Fibroblast of mammary gland (primary cell): ENCODE measurements around the gene MAP3K5.

Experiments used
- DNase-seq: peaks from one replicate; pipeline ENCODE4 v3.0.0-alpha.2; 2010; ENCODE audit warnings: low read depth
- H3K4me3 ChIP-seq: 2 replicates; pipeline ENCODE4 v1.5.1; 2011; ENCODE audit warnings: low read depth, mild to moderate bottlenecking, low read length, moderate library complexity; ENCODE audit not compliant: control insufficient read depth
- TF ChIP-seq, protein P1 (sequence below): conservative IDR thresholded peaks from 2 replicates; pipeline ENCODE4 v1.5.1; 2011; ENCODE audit warnings: low read depth, low read length, inconsistent platforms; ENCODE audit not compliant: control insufficient read depth, insufficient read depth

Gene MAP3K5

DNA sequence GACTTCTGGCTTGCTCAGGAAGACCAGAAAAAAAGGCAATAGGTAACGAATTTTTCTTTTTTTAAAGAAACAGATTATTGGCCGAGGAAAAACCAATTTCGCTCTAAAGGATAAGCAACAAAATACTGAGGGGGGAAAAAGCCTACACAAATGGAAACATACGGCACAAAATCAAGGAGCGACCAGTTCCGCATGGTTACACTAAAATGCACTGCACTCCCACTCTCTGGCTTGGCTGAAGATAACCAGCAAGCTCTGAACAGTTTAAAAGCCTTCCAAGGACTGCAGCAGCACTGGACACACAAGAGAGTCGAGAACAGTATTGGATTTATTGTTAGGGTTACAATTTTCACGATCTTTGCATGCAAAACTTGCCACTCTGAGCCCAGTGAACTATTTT, 241.2 kb downstream of the MAP3K5 start:
- DNase-seq, result no peak
- no peak overlapping the region for H3K4me3 ChIP-seq
- TF ChIP-seq, protein P1, sequence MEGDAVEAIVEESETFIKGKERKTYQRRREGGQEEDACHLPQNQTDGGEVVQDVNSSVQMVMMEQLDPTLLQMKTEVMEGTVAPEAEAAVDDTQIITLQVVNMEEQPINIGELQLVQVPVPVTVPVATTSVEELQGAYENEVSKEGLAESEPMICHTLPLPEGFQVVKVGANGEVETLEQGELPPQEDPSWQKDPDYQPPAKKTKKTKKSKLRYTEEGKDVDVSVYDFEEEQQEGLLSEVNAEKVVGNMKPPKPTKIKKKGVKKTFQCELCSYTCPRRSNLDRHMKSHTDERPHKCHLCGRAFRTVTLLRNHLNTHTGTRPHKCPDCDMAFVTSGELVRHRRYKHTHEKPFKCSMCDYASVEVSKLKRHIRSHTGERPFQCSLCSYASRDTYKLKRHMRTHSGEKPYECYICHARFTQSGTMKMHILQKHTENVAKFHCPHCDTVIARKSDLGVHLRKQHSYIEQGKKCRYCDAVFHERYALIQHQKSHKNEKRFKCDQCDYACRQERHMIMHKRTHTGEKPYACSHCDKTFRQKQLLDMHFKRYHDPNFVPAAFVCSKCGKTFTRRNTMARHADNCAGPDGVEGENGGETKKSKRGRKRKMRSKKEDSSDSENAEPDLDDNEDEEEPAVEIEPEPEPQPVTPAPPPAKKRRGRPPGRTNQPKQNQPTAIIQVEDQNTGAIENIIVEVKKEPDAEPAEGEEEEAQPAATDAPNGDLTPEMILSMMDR, result no peak

DNA sequence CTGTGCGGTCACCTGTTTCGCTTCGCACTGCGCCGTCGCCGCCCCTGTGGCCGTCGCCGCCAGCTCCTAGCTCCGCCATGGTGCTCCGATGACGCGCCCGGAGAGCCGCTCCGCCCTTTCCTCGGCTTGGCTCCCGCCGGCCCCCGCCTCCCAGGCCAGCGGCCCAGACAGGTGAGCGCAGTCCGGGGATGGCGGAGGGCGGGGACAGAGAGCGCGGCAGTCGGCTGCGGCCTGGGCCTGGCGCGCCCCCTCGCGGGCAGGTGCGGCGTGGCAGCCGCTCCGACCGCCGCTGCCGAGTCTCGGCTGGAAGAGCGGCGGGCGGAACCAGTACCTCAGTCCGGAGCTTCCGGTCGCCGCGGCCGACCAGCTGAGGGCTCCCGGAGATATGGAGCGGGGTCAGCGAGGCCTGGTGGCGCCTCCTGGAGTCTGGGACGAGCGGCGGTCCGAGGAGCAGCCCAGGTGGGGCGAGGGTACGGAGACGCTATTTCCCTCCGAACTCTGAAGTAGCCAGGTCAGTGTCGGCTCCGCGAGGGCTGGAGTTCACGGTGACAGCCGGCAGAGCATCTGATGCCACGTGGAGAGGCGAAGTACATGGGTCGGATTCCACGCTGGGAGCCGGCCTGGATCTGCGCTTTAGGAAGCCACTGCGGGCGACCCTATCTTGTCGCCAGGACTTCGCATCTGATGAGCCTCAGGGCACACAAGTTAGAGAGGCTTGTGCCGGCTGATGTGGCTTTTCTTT, 241.8 kb downstream of the MAP3K5 start, which contains the start of gene MAP7:
Gene MAP7 (minus strand): TSS at position 93 of the 742 bp plus-strand sequence. CDS start 14 bp downstream, at position 79.
- TF ChIP-seq, protein P1, result peak; percentile 25
- peak within 1 kb of the TSS; percentile 45 for H3K4me3 ChIP-seq
- DNase-seq, result no peak

DNA sequence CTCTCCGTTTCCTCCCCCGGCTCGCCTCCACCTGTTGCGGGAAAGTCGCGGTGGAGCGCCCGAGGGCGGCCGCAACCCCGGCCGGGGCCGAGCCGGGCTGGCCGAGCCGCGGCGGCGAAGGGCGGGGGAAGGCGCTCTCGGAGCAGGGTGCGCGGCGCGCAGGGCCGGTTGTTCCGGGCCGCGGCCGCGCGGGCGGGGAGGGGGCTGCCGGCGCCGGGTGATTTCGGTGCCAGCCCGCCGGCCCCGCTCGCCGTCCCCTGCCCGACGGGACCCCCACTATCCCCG, 242.3 kb downstream of the MAP3K5 start:
- TF ChIP-seq, protein P1, result no peak
- no peak for DNase-seq
- H3K4me3 ChIP-seq, result peak overlapping the region; percentile 45

DNA sequence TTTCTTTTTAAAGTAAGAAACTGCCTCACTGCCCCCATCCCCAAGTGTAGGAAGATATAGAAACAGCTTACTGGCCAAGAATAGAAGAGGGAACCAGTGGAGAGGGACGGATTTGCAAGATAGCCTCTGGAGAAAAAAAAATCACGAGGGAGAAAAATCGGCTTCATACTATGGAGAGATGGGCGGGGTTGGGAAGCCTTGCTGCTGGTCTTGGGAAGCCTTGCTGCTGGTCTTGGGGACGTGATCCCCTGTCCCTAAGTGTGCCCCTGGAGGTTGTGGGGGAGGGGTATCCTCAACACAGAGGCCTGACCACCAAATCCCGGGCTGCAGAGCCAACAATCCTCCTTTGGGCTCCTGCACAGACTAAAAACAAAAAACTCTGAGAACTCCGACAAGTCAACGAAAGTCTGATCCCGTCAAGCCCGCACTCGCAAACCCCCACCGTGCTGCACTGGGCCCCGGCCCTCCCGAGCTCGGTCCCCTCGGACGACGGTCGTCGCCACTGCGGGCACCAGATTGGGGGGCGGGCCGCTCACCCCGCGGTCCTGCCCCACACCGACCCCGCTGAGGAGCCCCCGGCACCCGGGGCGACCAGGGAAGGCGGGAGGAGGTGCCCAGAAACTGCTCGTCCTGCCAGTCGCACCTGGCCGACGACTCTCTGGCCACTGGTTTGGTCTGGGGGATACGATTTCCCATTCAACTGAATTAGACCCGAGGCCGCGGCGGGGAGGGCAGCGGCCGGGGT, 242.8 kb downstream of the MAP3K5 start:
- H3K4me3 ChIP-seq, result peak overlapping the region; percentile 37
- DNase-seq, result no peak
- TF ChIP-seq, protein P1, result no peak

DNA sequence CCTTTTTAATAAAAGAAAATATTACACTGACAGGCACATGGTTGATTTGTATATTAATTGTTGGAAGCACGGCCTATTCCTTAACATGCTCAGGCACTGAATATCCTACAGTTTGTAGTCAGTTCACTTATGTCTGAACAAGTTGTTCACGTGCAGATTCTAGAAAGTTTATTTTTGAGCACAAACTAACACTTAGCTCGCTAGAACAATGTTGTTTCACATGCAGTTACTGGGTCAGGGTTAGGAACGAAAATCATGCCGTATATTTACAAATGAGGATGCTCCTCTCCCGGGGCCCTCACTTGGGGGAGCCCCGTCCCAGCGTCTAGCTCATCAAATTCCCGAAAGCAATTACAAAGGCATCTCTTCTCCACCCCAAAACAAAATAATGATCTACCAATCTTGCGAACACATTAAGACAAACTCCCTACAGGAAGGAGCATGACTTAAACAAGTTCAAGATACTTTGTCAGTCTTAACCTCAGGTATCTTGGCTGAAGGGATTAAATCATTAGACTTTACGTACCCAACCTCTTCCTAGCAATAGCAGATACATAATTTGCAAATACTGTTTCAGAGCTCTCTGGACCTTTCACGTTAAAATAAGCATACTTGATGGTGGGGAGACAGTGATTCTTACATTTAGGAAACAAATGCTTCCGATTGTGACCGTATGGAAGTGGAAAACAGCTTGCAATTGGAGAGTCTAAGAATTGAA, 243.5 kb downstream of the MAP3K5 start:
- DNase-seq, result no peak
- TF ChIP-seq, protein P1, result no peak
- H3K4me3 ChIP-seq, result no peak overlapping the region

- no peak for DNase-seq
- no peak overlapping the region for H3K4me3 ChIP-seq
- TF ChIP-seq, protein P1, result no peak
These were observed 244.4 kb downstream of the MAP3K5 start for GRCh38 chr6:136547871-136548270.
